ENCODE data around the gene ISG15. TPM values are rescaled to one million over a fixed set of nuclear protein-coding genes. Genes with fewer than 3 reads are reported as not detected.

The ISG15 gene
- total RNA-seq, 4 donors from 2014 or later, result 20.0 to 73.3 (median 33.8) TPM

- no peak for TF ChIP-seq CTCF (IDR thresholded peaks at IDR 0.05; ENCODE audit: low read depth)
These were observed 40.4 kb downstream of the ISG15 start for GRCh38 chr1:1053682-1054081.

GRCh38 chr1:1054099-1054700 lies 40.9 kb downstream of the ISG15 start:
- TF ChIP-seq CTCF (IDR thresholded peaks at IDR 0.05; ENCODE audit: low read depth), result no peak

- no peak for TF ChIP-seq CTCF (IDR thresholded peaks at IDR 0.05; ENCODE audit: low read depth)
These were observed 41.7 kb downstream of the ISG15 start for GRCh38 chr1:1054971-1055370.

- no peak for TF ChIP-seq CTCF (IDR thresholded peaks at IDR 0.05; ENCODE audit: low read depth)
These were observed 42.8 kb downstream of the ISG15 start for GRCh38 chr1:1055841-1056736.

- TF ChIP-seq CTCF (IDR thresholded peaks at IDR 0.05; ENCODE audit: low read depth), result no peak
These were observed 45.0 kb downstream of the ISG15 start for GRCh38 chr1:1058088-1058905.

GRCh38 chr1:1058921-1059493 lies 45.7 kb downstream of the ISG15 start:
- TF ChIP-seq CTCF (IDR thresholded peaks at IDR 0.05; ENCODE audit: low read depth), result no peak
